Measurements from ENCODE around the gene BNC2.

- TF ChIP-seq CTCF (conservative IDR thresholded peaks at IDR 0.05), result no peak
- no peak for TF ChIP-seq EZH2 (IDR thresholded peaks at IDR 0.05; ENCODE audit: low read depth)
These were observed 179.8 kb downstream of the BNC2 start for GRCh38 chr9:16690628-16691027.

Measured in PC-9 (cell line).